CD14-positive monocyte (primary cell): Measurements from ENCODE around the gene PHLDB2. TPM values are rescaled to one million over a fixed set of nuclear protein-coding genes. Genes with fewer than 3 reads are reported as not detected.
"Not testable (repeated sequence)": the region's sequence is repeated elsewhere in the genome, so short reads cannot be mapped to it uniquely, and the experiment has no call there.

Experiments
- DNase-seq, 3 donors: peaks; one replicate each; pipeline ENCODE4 v3.0.0-alpha.2; 2011 to 2022
- H2AFZ ChIP-seq: 2 replicates; pipeline ENCODE4 v1.6.0; 2012; ENCODE audit warnings: mild to moderate bottlenecking, low read depth, low read length, inconsistent platforms; ENCODE audit not compliant: insufficient read depth, poor library complexity, severe bottlenecking
- H3K27ac ChIP-seq, 2 donors: 1 replicate in 1 of 2; 2 replicates in 1 of 2; pipeline ENCODE4 v1.5.1; 2012 to 2013; ENCODE audit warnings: low read length in 2 of 2, control low read depth in 1 of 2, inconsistent platforms in 1 of 2, low read depth in 1 of 2, mild to moderate bottlenecking in 1 of 2
- H3K27me3 ChIP-seq, 2 donors: one replicate each; pipeline versions ENCODE4 v1.6.0 to v1.6.1; 2011 to 2013; ENCODE audit warnings: low read length in 2 of 2; ENCODE audit not compliant: control insufficient read depth in 2 of 2, insufficient read depth in 2 of 2
- H3K36me3 ChIP-seq, 2 donors: replicated peaks in 1 of 2; 1 replicate in 1 of 2; 2 replicates in 1 of 2; pipeline versions ENCODE4 v1.5.1 to v1.6.1; 2012 to 2013; ENCODE audit warnings: low read length in 2 of 2, control low read depth in 1 of 2, inconsistent platforms in 1 of 2, mild to moderate bottlenecking in 1 of 2; ENCODE audit not compliant: insufficient read depth in 2 of 2, control insufficient read depth in 1 of 2
- H3K4me1 ChIP-seq, 2 donors: 1 replicate in 1 of 2; 2 replicates in 1 of 2; pipeline versions ENCODE4 v1.5.1 to v1.6.1; 2012 to 2013; ENCODE audit warnings: low read length in 2 of 2, control low read depth in 1 of 2, inconsistent platforms in 1 of 2, mild to moderate bottlenecking in 1 of 2, moderate library complexity in 1 of 2; ENCODE audit not compliant: insufficient read depth in 2 of 2, control insufficient read depth in 1 of 2
- H3K4me2 ChIP-seq: replicated peaks from 2 replicates; pipeline ENCODE3; 2012; ENCODE audit warnings: low read length, moderate library complexity, mild to moderate bottlenecking; ENCODE audit not compliant: poor library complexity, severe bottlenecking; ENCODE audit errors: extremely low read depth
- H3K4me3 ChIP-seq, 3 experiments: fragments of 200-600 bp in 1 of 3; sonication (generic) in 1 of 3; replicated peaks in 1 of 3; 1 replicate in 2 of 3; 2 replicates in 1 of 3; pipeline ENCODE4 v1.5.1; 2011 to 2013; ENCODE audit warnings: low read length in 3 of 3, mild to moderate bottlenecking in 3 of 3, control low read depth in 2 of 3, low read depth in 2 of 3, inconsistent platforms in 1 of 3, moderate library complexity in 1 of 3
- H3K79me2 ChIP-seq: 2 replicates; pipeline ENCODE4 v1.6.0; 2012; ENCODE audit warnings: mild to moderate bottlenecking, control low read depth, inconsistent platforms, low read length, moderate library complexity; ENCODE audit not compliant: insufficient read depth
- H3K9ac ChIP-seq: 2 replicates; pipeline ENCODE4 v1.6.0; 2017; ENCODE audit warnings: low read length, mild to moderate bottlenecking; ENCODE audit not compliant: insufficient read depth, poor library complexity, severe bottlenecking
- H3K9me3 ChIP-seq, 2 donors: replicated peaks in 1 of 2; 1 replicate in 1 of 2; 2 replicates in 1 of 2; pipeline versions ENCODE4 v1.5.1 to v1.6.1; 2012 to 2013; ENCODE audit warnings: low read length in 2 of 2, control low read depth in 1 of 2; ENCODE audit not compliant: control insufficient read depth in 1 of 2, insufficient read depth in 1 of 2
- H4K20me1 ChIP-seq: 2 replicates; pipeline ENCODE4 v1.6.0; 2012; ENCODE audit warnings: mild to moderate bottlenecking, low read length, control low read depth, moderate library complexity; ENCODE audit not compliant: insufficient read depth
- H3K27ac Mint-ChIP-seq, 7 donors: one replicate each; pipeline ENCODE4 v1.8.0; 2020; ENCODE audit warnings: mild to moderate bottlenecking in 7 of 7, mixed read lengths in 7 of 7, moderate library complexity in 6 of 7, inconsistent platforms in 2 of 7
- H3K27me3 Mint-ChIP-seq, 3 donors: one replicate each; pipeline ENCODE4 v1.8.0; 2021 to 2022; ENCODE audit warnings: low read depth in 3 of 3, mild to moderate bottlenecking in 3 of 3, mixed read lengths in 3 of 3, moderate library complexity in 3 of 3, inconsistent platforms in 1 of 3
- H3K36me3 Mint-ChIP-seq, 2 donors: one replicate each; pipeline ENCODE4 v1.8.0; 2020; ENCODE audit warnings: mixed read lengths in 2 of 2, inconsistent platforms in 1 of 2, mild to moderate bottlenecking in 1 of 2
- H3K4me1 Mint-ChIP-seq: one replicate; pipeline ENCODE4 v1.8.0; 2020; ENCODE audit warnings: mild to moderate bottlenecking, mixed read lengths
- H3K4me3 Mint-ChIP-seq, 2 donors: one replicate each; pipeline ENCODE4 v1.8.0; 2020; ENCODE audit warnings: mild to moderate bottlenecking in 2 of 2, mixed read lengths in 2 of 2, moderate library complexity in 1 of 2
- H3K9me3 Mint-ChIP-seq, 7 donors: one replicate each; pipeline ENCODE4 v1.8.0; 2020 to 2022; ENCODE audit warnings: mixed read lengths in 7 of 7, mild to moderate bottlenecking in 6 of 7, moderate library complexity in 6 of 7, inconsistent platforms in 2 of 7
- CTCF ChIP-seq: fragments of 200-600 bp; IDR thresholded peaks from one replicate; pipeline ENCODE4 v1.8.0; 2022; ENCODE audit warnings: antibody characterized with exemption, mild to moderate bottlenecking
- WGBS: methylation state at CpG from one replicate; pipeline ENCODE4 v1.1.5; 2013; ENCODE audit warnings: missing lambda C conversion rate; ENCODE audit not compliant: insufficient coverage; 5-methylcytosine and 5-hydroxymethylcytosine counted together
- intact Hi-C, 2 donors: fragments of 100-400 bp; cut with micrococcal nuclease; formaldehyde crosslinking; loops; one replicate each; pipeline versions ENCODE4 v1.15.0 to v1.15.1; 2023
- polyA plus RNA-seq, 3 donors: library from polyadenylated mRNA; depleted of rRNA in 1 of 3; unstranded in 2 of 3; stranded (reverse) in 1 of 3; fragments of 300-500 nt in 2 of 3; fragments of >200 nt in 1 of 3; fragmentation: Illumina TruSeq in 2 of 3; gene quantifications; 1 replicate in 2 of 3; 2 replicates in 1 of 3; pipeline ENCODE4 v1.2.3, GENCODE V29; 2012 to 2021

PHLDB2 gene
- polyA plus RNA-seq, 3 donors, result 0.08 TPM; not detected in 2

- peaks cover 7 to 25% (median 14%) of the 10 kb centered on the region in 7 donors for H3K9me3 Mint-ChIP-seq
- H3K4me3 Mint-ChIP-seq, result no peak overlapping the region
- Histone ChIP-seq H3K27ac (no peak overlapping the region), H3K36me3 (no peaks in the 10 kb centered on the region), H3K79me2 (no peaks in the 10 kb centered on the region), H2AFZ (no peak overlapping the region), H4K20me1 (no peaks in the 10 kb centered on the region), H3K4me1 (no peaks in the 10 kb centered on the region), H3K4me3 (no peak overlapping the region), H3K9me3 (peaks cover 9% of the 10 kb centered on the region in 2 donors), H3K27me3 (no peaks in the 10 kb centered on the region), H3K4me2 (no peak overlapping the region), H3K9ac (no peak overlapping the region)
- intact Hi-C loops, result no loop called here
- no peaks in the 10 kb centered on the region for H3K36me3 Mint-ChIP-seq
- H3K27me3 Mint-ChIP-seq, result no peaks in the 10 kb centered on the region
- no peaks in the 10 kb centered on the region for H3K4me1 Mint-ChIP-seq
- 80% methylated on average over 1 of the region's 1 CpG for WGBS
- TF ChIP-seq CTCF, result no peak
- no peak for DNase-seq
- H3K27ac Mint-ChIP-seq, result no peak overlapping the region
Measured at GRCh38 chr3:111813979-111814378, 45.1 kb upstream of the PHLDB2 start.

GRCh38 chr3:111816771-111817170, 42.3 kb upstream of the PHLDB2 start:
- 100% methylated on average over 1 of the region's 1 CpG for WGBS
- intact Hi-C loops, result not testable (repeated sequence)

More at GRCh38 chr3:111816771-111817170, 42.3 kb upstream of the PHLDB2 start:
- not testable (repeated sequence) for H3K27ac ChIP-seq, H3K27me3 Mint-ChIP-seq, H3K4me3 ChIP-seq, H3K4me1 ChIP-seq, DNase-seq, H3K36me3 Mint-ChIP-seq, H3K79me2 ChIP-seq, H3K36me3 ChIP-seq, H4K20me1 ChIP-seq, H3K4me1 Mint-ChIP-seq, H3K4me2 ChIP-seq, H3K27ac Mint-ChIP-seq, H3K9ac ChIP-seq, H2AFZ ChIP-seq, H3K27me3 ChIP-seq
- Mint-ChIP-seq H3K4me3 (peak overlapping the region in 1 of 2 donors; percentile 35), H3K9me3 (peaks cover 12 to 45% (median 25%) of the 10 kb centered on the region in 7 donors)
- H3K9me3 ChIP-seq, result peaks cover 9 to 22% of the 10 kb centered on the region in 2 donors
